ENCODE measurements around the gene NDUFA11.

The NDUFA11 gene

GRCh38 chr19:5899728-5900526, 3.7 kb downstream of the NDUFA11 start:
- DNase-seq (ENCODE audit: low read depth) = no peak
- no peak overlapping the region for H3K4me3 ChIP-seq (ENCODE audit: low read length)

GRCh38 chr19:5897189-5897969, 6.2 kb downstream of the NDUFA11 start:
- no peak for DNase-seq (ENCODE audit: low read depth)

More at GRCh38 chr19:5899728-5900526, 3.7 kb downstream of the NDUFA11 start:
- no peak for TF ChIP-seq CTCF (conservative IDR thresholded peaks at IDR 0.05; ENCODE audit: low read length)

GRCh38 chr19:5896365-5897076, 7.1 kb downstream of the NDUFA11 start:
- TF ChIP-seq CTCF (conservative IDR thresholded peaks at IDR 0.05; ENCODE audit: low read length) = no peak
- no peak for DNase-seq (ENCODE audit: low read depth)
- no peak overlapping the region for H3K4me3 ChIP-seq (ENCODE audit: low read length)

More at GRCh38 chr19:5897189-5897969, 6.2 kb downstream of the NDUFA11 start:
- TF ChIP-seq CTCF (conservative IDR thresholded peaks at IDR 0.05; ENCODE audit: low read length) = no peak
- H3K4me3 ChIP-seq (ENCODE audit: low read length) = no peak overlapping the region

GRCh38 chr19:5895890-5896289, 7.7 kb downstream of the NDUFA11 start:
- H3K4me3 ChIP-seq (ENCODE audit: low read length) = no peak overlapping the region
- no peak for TF ChIP-seq CTCF (conservative IDR thresholded peaks at IDR 0.05; ENCODE audit: low read length)
- DNase-seq (ENCODE audit: low read depth) = no peak

- TF ChIP-seq CTCF (conservative IDR thresholded peaks at IDR 0.05; ENCODE audit: low read length) = no peak
- no peak overlapping the region for H3K4me3 ChIP-seq (ENCODE audit: low read length)
- no peak for DNase-seq (ENCODE audit: low read depth)
Observed at GRCh38 chr19:5895409-5895808, 8.2 kb downstream of the NDUFA11 start.

- no peak for TF ChIP-seq CTCF (conservative IDR thresholded peaks at IDR 0.05; ENCODE audit: low read length)
- DNase-seq (ENCODE audit: low read depth) = no peak
- H3K4me3 ChIP-seq (ENCODE audit: low read length) = no peak overlapping the region
Observed at GRCh38 chr19:5894704-5895349, 8.8 kb downstream of the NDUFA11 start.

Data from AG10803 (cell line).